Keratinocyte (primary cell): ENCODE measurements around the gene ILDR1.

Source experiments
- EZH2 ChIP-seq: IDR thresholded peaks from one replicate; pipeline ENCODE4 v1.6.1; 2012; ENCODE audit warnings: inconsistent platforms, mild to moderate bottlenecking, low read length, moderate library complexity
- TF ChIP-seq, protein P1 (sequence below), 3 experiments: IDR thresholded peaks in 1 of 3; conservative IDR thresholded peaks in 1 of 3; optimal IDR thresholded peaks in 1 of 3; 2 replicates in 2 of 3; 3 replicates in 1 of 3; pipeline versions ENCODE3 to v1.5.1; 2011; ENCODE audit warnings: low read length in 3 of 3, mild to moderate bottlenecking in 3 of 3, moderate library complexity in 2 of 3, control low read depth in 1 of 3, inconsistent platforms in 1 of 3; ENCODE audit not compliant: insufficient read depth in 2 of 3; ENCODE audit errors: extremely low read depth in 1 of 3

DNA sequence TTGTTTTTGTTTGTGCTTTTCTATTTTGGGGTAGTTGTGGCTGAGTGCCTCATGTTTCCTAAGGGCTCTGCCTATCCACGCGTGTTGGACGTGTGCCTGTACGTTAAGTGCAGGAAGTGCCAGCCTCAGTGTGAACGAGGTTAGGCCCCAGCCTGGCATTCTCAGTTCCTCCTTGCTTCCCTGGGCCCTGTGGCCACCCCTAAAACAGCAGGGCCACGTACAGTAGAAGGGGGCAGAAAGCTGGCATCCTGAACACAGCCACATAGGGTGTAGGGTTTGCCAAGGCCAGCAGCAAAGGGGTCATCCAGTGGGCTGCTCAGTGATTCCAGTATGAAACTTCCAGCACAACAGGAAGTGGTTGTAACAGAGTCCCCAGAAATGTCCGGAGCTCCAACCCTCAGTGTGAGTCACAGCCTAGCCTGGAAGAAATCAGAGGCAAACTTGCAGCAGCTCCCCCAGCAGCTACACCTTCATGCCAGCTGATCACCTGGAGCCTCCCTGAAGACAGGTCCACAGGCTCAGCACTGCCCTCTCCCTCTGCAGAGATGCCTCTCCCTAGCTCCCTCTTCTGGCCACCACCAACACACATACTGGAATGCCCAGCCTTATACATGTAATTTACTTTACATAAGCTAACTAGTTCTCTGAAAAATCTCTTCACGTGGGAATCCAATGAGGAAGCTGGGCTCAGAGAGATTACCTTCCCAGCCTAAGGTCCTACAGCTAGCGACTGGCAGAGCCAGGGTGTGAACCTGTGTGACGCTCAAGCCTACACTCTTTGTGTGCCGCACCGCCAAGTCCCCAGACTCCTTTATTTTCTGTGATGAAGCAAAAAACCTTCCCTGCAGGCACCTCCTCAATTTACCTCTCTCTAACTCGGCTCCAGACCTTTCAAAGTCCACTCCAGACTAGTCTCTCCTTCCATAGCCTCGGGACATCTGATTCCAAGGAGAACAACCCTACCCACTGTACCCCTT lies 26.6 kb downstream of the ILDR1 start:
- TF ChIP-seq, protein P1, sequence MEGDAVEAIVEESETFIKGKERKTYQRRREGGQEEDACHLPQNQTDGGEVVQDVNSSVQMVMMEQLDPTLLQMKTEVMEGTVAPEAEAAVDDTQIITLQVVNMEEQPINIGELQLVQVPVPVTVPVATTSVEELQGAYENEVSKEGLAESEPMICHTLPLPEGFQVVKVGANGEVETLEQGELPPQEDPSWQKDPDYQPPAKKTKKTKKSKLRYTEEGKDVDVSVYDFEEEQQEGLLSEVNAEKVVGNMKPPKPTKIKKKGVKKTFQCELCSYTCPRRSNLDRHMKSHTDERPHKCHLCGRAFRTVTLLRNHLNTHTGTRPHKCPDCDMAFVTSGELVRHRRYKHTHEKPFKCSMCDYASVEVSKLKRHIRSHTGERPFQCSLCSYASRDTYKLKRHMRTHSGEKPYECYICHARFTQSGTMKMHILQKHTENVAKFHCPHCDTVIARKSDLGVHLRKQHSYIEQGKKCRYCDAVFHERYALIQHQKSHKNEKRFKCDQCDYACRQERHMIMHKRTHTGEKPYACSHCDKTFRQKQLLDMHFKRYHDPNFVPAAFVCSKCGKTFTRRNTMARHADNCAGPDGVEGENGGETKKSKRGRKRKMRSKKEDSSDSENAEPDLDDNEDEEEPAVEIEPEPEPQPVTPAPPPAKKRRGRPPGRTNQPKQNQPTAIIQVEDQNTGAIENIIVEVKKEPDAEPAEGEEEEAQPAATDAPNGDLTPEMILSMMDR (optimal IDR thresholded peaks at IDR 0.05 in 1 of 3, IDR thresholded peaks at IDR 0.05 in 1 of 3, conservative IDR thresholded peaks at IDR 0.05 in 1 of 3; ENCODE audit: extremely low read depth in 1 of 3, insufficient read depth in 2 of 3, low read length in 3 of 3): peak; percentile 76 to 91 (median 79)
- TF ChIP-seq EZH2: no peak
